Vagina (tissue), 2 donors: ENCODE measurements around the gene CCNF.

Source experiments
- POLR2A ChIP-seq, 2 donors: fragments of 450-650 bp; IDR thresholded peaks; one replicate each; pipeline ENCODE4 v1.6.1; 2017; ENCODE audit warnings: antibody characterized with exemption in 2 of 2, mild to moderate bottlenecking in 2 of 2, moderate library complexity in 2 of 2
- TF ChIP-seq, protein P1 (sequence below), 3 experiments: fragments of 450-650 bp in 2 of 3; fragments of 200-600 bp in 1 of 3; sonication (generic) in 1 of 3; IDR thresholded peaks; one replicate each; pipeline ENCODE4 v1.5.1; 2017 to 2019; ENCODE audit warnings: antibody characterized with exemption in 3 of 3, mild to moderate bottlenecking in 2 of 3, moderate library complexity in 2 of 3

DNA sequence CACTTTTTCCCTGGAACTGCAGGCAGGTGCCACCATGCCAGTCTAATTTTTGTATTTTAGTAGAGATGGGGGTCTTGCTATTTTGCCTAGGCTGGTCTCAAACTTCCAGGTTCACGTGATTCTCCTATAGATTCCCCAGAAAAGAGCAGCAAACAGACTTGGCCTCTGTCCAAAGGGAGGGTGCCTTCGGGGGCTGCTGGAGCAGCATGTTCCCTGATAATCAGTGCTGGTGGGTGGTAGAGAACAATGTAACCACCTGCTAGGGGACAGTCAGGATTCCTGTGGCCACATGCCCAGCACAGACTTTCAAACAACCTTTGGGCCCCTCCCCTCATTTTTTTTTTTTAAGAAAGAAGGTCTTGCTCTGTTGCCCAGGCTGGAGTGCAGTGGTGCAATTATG is 14.2 kb upstream of the CCNF start:
- TF ChIP-seq, protein P1, sequence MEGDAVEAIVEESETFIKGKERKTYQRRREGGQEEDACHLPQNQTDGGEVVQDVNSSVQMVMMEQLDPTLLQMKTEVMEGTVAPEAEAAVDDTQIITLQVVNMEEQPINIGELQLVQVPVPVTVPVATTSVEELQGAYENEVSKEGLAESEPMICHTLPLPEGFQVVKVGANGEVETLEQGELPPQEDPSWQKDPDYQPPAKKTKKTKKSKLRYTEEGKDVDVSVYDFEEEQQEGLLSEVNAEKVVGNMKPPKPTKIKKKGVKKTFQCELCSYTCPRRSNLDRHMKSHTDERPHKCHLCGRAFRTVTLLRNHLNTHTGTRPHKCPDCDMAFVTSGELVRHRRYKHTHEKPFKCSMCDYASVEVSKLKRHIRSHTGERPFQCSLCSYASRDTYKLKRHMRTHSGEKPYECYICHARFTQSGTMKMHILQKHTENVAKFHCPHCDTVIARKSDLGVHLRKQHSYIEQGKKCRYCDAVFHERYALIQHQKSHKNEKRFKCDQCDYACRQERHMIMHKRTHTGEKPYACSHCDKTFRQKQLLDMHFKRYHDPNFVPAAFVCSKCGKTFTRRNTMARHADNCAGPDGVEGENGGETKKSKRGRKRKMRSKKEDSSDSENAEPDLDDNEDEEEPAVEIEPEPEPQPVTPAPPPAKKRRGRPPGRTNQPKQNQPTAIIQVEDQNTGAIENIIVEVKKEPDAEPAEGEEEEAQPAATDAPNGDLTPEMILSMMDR (IDR thresholded peaks at IDR 0.05), result no peak
- no peak for TF ChIP-seq POLR2A (IDR thresholded peaks at IDR 0.05)
